ENCODE data around the gene CLNK.

Gene CLNK

DNA sequence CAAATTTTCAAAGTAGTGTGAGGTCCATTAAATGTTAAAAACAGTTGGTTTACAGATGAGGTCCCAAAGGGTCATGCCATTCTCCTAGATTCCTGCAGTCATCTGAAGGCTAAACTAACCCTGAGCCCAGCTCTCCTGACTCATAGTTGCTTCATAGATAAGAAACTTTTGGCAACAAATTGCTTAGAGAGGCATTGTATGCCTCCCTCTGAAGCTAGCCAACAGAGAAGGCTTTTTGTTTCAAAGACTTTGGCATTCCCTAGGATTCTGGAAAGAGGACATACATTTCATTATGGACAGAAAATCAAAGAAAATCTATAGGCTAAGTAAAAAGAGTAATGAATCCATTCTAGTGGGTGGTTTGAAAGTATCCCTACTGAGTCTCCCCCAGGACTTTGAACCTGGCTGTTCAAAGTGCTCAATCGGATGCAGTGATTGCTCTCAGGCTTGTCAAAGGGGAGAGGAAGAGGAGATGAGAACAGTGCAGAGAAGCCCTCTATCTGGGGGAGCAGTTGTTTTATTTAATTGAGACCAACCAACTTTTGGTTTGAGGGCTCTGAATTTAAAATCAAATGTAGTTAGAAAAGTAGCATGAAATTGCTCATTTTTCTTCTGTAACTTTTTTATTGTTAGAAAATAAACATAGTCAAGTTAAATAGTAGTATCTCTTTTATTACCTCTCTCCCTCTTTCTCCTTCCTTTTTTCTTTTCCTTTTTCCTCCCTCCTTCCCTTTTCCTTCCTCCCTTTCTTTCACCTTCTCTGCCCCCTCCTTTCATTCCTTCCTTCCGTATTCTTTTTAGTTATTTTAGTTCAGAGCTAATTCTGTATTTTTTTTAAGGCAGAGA lies 155.1 kb downstream of the CLNK start:
- no peaks in the 10 kb centered on the region for H4K20me1 ChIP-seq (ENCODE audit: control insufficient read depth, insufficient read depth, low read depth, low read length)
- no peaks in the 10 kb centered on the region for H3K79me2 ChIP-seq (ENCODE audit: control insufficient read depth, low read length)
- H3K4me1 ChIP-seq (ENCODE audit: control insufficient read depth, low read length): no peaks in the 10 kb centered on the region
- H3K4me3 ChIP-seq (ENCODE audit: low read length): no peak overlapping the region
- TF ChIP-seq CTCF (IDR thresholded peaks at IDR 0.05; ENCODE audit: low read depth, low read length, poor library complexity, severe bottlenecking): no peak
- TF ChIP-seq EZH2phosphoT487 (IDR thresholded peaks at IDR 0.05; ENCODE audit: borderline replicate concordance, low read length): no peak
- peaks cover 9% of the 10 kb centered on the region; the same call in 1 of the 2 replicates for H3K27me3 ChIP-seq (ENCODE audit: control insufficient read depth, low read length)
- no peak overlapping the region for H3K27ac ChIP-seq (ENCODE audit: low read depth, low read length)
- no peaks in the 10 kb centered on the region for H3K9me2 ChIP-seq (replicated peaks; ENCODE audit: control insufficient read depth, low read length)
- H3F3A ChIP-seq (ENCODE audit: control insufficient read depth, insufficient read depth): no peaks in the 10 kb centered on the region
- no peaks in the 10 kb centered on the region for H3K9me3 ChIP-seq (ENCODE audit: control insufficient read depth, insufficient read depth, low read length)
- no peaks in the 10 kb centered on the region for H3K36me3 ChIP-seq (ENCODE audit: control insufficient read depth, low read length)
- H3K4me2 ChIP-seq (ENCODE audit: low read length): no peak overlapping the region

DNA sequence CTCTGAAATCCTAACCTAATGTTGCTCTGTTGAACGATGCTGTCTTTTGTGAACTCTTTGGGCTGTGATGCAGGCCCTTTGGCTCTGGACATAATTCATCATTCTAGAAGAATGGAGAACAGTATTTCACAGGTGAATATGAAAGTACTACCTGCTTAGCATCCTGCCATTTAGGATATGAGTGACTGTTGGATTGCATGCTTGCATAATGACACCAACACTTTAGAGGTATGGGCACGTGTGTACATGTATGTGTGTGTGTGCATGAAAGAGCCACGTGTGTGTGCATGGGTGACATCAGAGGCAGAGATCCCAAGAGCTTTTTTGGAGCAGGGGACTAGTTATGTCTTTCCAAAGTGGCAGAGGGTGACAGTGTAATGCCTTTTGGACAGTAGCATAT lies 157.1 kb downstream of the CLNK start:
- H4K20me1 ChIP-seq (ENCODE audit: control insufficient read depth, insufficient read depth, low read depth, low read length): no peaks in the 10 kb centered on the region
- TF ChIP-seq EZH2phosphoT487 (IDR thresholded peaks at IDR 0.05; ENCODE audit: borderline replicate concordance, low read length) (no peak), CTCF (IDR thresholded peaks at IDR 0.05; ENCODE audit: low read depth, low read length, poor library complexity, severe bottlenecking) (no peak)
- H3K9me2 ChIP-seq (replicated peaks; ENCODE audit: control insufficient read depth, low read length): no peaks in the 10 kb centered on the region
- H3K36me3 ChIP-seq (ENCODE audit: control insufficient read depth, low read length): no peaks in the 10 kb centered on the region
- H3K79me2 ChIP-seq (ENCODE audit: control insufficient read depth, low read length): no peaks in the 10 kb centered on the region
- H3K27me3 ChIP-seq (ENCODE audit: control insufficient read depth, low read length): no peaks in the 10 kb centered on the region
- no peak overlapping the region for H3K4me2 ChIP-seq (ENCODE audit: low read length)
- H3K4me3 ChIP-seq (ENCODE audit: low read length): no peak overlapping the region
- no peaks in the 10 kb centered on the region for H3K4me1 ChIP-seq (ENCODE audit: control insufficient read depth, low read length)
- no peaks in the 10 kb centered on the region for H3F3A ChIP-seq (ENCODE audit: control insufficient read depth, insufficient read depth)
- H3K9me3 ChIP-seq (ENCODE audit: control insufficient read depth, insufficient read depth, low read length): no peaks in the 10 kb centered on the region
- no peak overlapping the region for H3K27ac ChIP-seq (ENCODE audit: low read depth, low read length)

DNA sequence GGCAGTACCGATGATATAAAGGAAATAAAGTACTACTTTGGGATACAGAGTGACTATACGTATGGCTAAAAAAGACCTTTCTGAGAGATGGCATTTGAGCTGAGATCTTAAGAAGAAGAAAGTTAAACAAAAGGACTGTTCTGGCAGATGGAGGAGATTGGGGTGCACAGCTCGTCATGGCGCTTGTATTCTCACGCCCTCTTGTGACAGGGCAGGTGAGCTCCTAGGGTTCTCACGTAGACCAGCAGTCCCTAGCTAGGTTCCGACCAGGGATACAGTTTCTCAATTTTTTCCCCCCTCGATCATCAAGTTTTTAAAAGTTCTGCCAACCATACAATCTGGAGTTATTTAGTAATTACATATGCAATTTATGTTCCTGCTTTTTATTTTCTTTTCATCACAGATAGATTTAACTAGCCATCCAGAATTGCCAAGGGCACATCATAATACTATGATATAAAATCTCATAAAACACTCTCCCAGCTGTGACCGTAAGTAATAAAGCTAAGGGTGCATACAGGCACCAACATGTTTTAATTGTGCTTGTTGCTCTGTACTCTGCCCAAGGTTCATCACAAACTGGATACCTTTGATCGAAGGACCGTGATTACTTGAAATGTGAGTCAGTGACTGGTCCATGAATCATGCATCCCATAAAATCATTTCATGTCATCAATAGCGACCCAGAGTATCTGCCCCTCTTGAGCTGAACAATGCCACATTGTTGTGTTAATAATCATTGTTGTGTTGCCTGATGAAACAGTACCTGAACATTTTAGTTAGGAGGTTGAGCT lies 157.9 kb downstream of the CLNK start:
- Histone ChIP-seq H3K79me2 (ENCODE audit: control insufficient read depth, low read length) (no peaks in the 10 kb centered on the region), H3F3A (ENCODE audit: control insufficient read depth, insufficient read depth) (no peaks in the 10 kb centered on the region), H3K9me2 (replicated peaks; ENCODE audit: control insufficient read depth, low read length) (no peaks in the 10 kb centered on the region), H3K27me3 (ENCODE audit: control insufficient read depth, low read length) (no peaks in the 10 kb centered on the region), H3K4me1 (ENCODE audit: control insufficient read depth, low read length) (no peaks in the 10 kb centered on the region), H3K9me3 (ENCODE audit: control insufficient read depth, insufficient read depth, low read length) (no peaks in the 10 kb centered on the region), H3K4me3 (ENCODE audit: low read length) (no peak overlapping the region), H3K4me2 (ENCODE audit: low read length) (no peak overlapping the region), H3K27ac (ENCODE audit: low read depth, low read length) (no peak overlapping the region), H3K36me3 (ENCODE audit: control insufficient read depth, low read length) (no peaks in the 10 kb centered on the region), H4K20me1 (ENCODE audit: control insufficient read depth, insufficient read depth, low read depth, low read length) (no peaks in the 10 kb centered on the region)
- TF ChIP-seq CTCF (IDR thresholded peaks at IDR 0.05; ENCODE audit: low read depth, low read length, poor library complexity, severe bottlenecking) (no peak), EZH2phosphoT487 (IDR thresholded peaks at IDR 0.05; ENCODE audit: borderline replicate concordance, low read length) (no peak)

Data from DOHH2 (cell line).